Endothelial cell of coronary artery (primary cell): ENCODE results near the gene OR8D1. TPM values are rescaled to one million over a fixed set of nuclear protein-coding genes. Genes with fewer than 3 reads are reported as not detected.

Experiments
- total RNA-seq: library from RNA; depleted of rRNA; stranded (reverse); fragments of >200 nt; gene quantifications from 2 replicates; pipeline ENCODE4 v1.2.3, GENCODE V29; 2014

OR8D1 gene
- not detected in 2 replicates for total RNA-seq

GRCh38 chr11:124313849-124314248, at the start of gene OR8D1:
TSS of gene OR8D1 (minus strand) at chr11:124313949. CDS start at chr11:124310766, 3,183 bp downstream.

GRCh38 chr11:124320097-124320496, 6.3 kb upstream of the OR8D1 start, which contains the start of gene OR8D2:
TSS of gene OR8D2 (minus strand) at chr11:124320197. CDS start at chr11:124320197, 0 bp downstream.

DNA sequence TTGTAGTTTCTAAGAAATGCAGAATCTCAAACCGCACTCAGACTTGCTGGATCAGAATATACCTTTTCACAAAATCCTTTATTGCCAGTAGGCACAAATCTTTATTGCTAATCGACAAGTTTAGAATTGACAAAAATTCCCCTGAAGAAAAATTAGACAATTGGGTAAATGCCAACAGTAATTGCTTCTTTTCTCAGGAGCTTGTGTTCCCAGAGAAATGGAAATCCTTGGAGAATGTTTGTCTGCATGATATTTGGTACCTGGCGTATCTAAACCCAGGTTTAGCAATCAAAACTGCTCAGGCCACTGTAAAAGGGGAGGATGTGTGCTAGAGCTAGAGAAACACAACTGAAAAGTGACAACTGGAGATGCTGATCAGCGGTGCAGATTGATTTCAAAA, 57.7 kb downstream of the OR8D1 start, which contains the start of gene OR8G5:
TSS of gene OR8G5 (plus strand) at position 301 of the 400 bp plus-strand sequence. CDS start 8,556 bp downstream, outside the sequence.

Other genes starting within 250 kb of the OR8D1 start
- gene VWA5A, start 198.5 kb downstream of the OR8D1 start, total RNA-seq = 6.1 and 8.3 TPM in 2 replicates
- not detected in 2 replicates for gene OR10D3, start 130.6 kb downstream of the OR8D1 start, total RNA-seq
- not detected in 2 replicates for gene OR8G1, start 72.9 kb downstream of the OR8D1 start, total RNA-seq
- gene OR8G5, start 57.6 kb downstream of the OR8D1 start, total RNA-seq = not detected in 2 replicates
- gene OR8D2, start 6.2 kb upstream of the OR8D1 start, total RNA-seq = not detected in 2 replicates
- gene OR8B2, start 70.5 kb upstream of the OR8D1 start, total RNA-seq = not detected in 2 replicates
- not detected in 2 replicates for gene OR8B3, start 85.1 kb upstream of the OR8D1 start, total RNA-seq
- not detected in 2 replicates for gene OR8B4, start 110.9 kb upstream of the OR8D1 start, total RNA-seq
- not detected in 2 replicates for gene OR8B8, start 131.7 kb upstream of the OR8D1 start, total RNA-seq
- not detected in 2 replicates for gene OR8B12, start 229.7 kb upstream of the OR8D1 start, total RNA-seq